ENCODE results near the gene IMMP2L. TPM values are rescaled to one million over a fixed set of nuclear protein-coding genes. Genes with fewer than 3 reads are reported as not detected.

Gene IMMP2L
- total RNA-seq, 2 donors from 2014 or later: 10.5 to 17.4 TPM

DNA sequence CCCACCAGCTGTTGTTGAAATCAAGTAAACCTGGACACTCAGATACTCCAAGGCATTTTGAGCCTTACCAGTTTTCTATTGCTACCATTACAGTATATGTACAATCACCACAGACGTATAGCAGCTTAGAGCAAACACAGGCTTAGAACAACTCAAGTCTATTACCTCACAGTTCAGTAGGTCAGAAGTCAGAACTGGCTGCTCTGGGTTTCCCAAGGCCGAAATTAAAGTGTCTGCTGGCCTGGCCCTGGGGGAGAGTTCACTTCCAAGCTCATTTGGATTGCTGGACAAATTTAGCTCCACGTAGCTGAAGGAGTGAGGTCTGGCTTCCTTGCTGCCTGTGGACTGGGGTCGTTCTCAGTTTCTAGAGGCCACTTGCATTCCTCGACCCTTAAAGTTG, 731.5 kb downstream of the IMMP2L start:
- ATAC-seq (no peak), DNase-seq (peak in 1 of 4 donors; percentile 2)
- Histone ChIP-seq H3K36me3 (replicated peaks in 1 of 2; ENCODE audit: insufficient read depth in 1 of 2, low read depth in 2 of 2) (no peaks in the 10 kb centered on the region), H3K4me1 (no peaks in the 10 kb centered on the region), H3K4me3 (no peak overlapping the region), H3K9me3 (no peaks in the 10 kb centered on the region), H3K27ac (no peak overlapping the region), H3K27me3 (no peaks in the 10 kb centered on the region)
- TF ChIP-seq CTCF (IDR thresholded peaks at IDR 0.05) (no peak), POLR2A (IDR thresholded peaks at IDR 0.05) (no peak)
- 84 to 89% methylated on average over 5 of the region's 5 CpGs for WGBS, 2 donors
- intact Hi-C loops (cut with DNase I): no loop called here

GRCh38 chr7:110827936-110828335, 734.4 kb downstream of the IMMP2L start:
- DNase-seq (no peak), ATAC-seq (no peak)
- intact Hi-C loops (cut with DNase I): no loop called here
- Histone ChIP-seq H3K27me3 (no peaks in the 10 kb centered on the region), H3K27ac (no peak overlapping the region), H3K4me3 (no peak overlapping the region), H3K4me1 (no peaks in the 10 kb centered on the region), H3K9me3 (no peaks in the 10 kb centered on the region), H3K36me3 (replicated peaks in 1 of 2; ENCODE audit: insufficient read depth in 1 of 2, low read depth in 2 of 2) (no peaks in the 10 kb centered on the region)
- WGBS, 2 donors: 89 to 94% methylated on average over 2 of the region's 2 CpGs
- TF ChIP-seq POLR2A (IDR thresholded peaks at IDR 0.05): no peak
- TF ChIP-seq CTCF (IDR thresholded peaks at IDR 0.05): no peak

GRCh38 chr7:110827287-110827855, 734.9 kb downstream of the IMMP2L start:
- Histone ChIP-seq H3K4me3 (no peak overlapping the region), H3K9me3 (no peaks in the 10 kb centered on the region), H3K27me3 (no peaks in the 10 kb centered on the region), H3K27ac (no peak overlapping the region), H3K4me1 (no peaks in the 10 kb centered on the region), H3K36me3 (replicated peaks in 1 of 2; ENCODE audit: insufficient read depth in 1 of 2, low read depth in 2 of 2) (no peaks in the 10 kb centered on the region)
- no peak for ATAC-seq
- intact Hi-C loops (cut with DNase I): no loop called here
- TF ChIP-seq POLR2A (IDR thresholded peaks at IDR 0.05): no peak
- TF ChIP-seq CTCF (IDR thresholded peaks at IDR 0.05): no peak
- no peak for DNase-seq
- 73 to 76% methylated on average over 1 of the region's 1 CpG for WGBS, 2 donors

GRCh38 chr7:110813986-110814385, 748.3 kb downstream of the IMMP2L start:
- WGBS, 2 donors: 80% methylated on average over 2 of the region's 2 CpGs
- intact Hi-C loops (cut with DNase I): no loop called here
- ATAC-seq: no peak

More at GRCh38 chr7:110813986-110814385, 748.3 kb downstream of the IMMP2L start:
- TF ChIP-seq POLR2A (IDR thresholded peaks at IDR 0.05): no peak
- no peak for TF ChIP-seq CTCF (IDR thresholded peaks at IDR 0.05)
- no peak for DNase-seq
- Histone ChIP-seq H3K9me3 (no peaks in the 10 kb centered on the region), H3K4me3 (no peak overlapping the region), H3K36me3 (replicated peaks in 1 of 2; ENCODE audit: insufficient read depth in 1 of 2, low read depth in 2 of 2) (no peaks in the 10 kb centered on the region), H3K4me1 (no peaks in the 10 kb centered on the region), H3K27ac (no peak overlapping the region), H3K27me3 (no peaks in the 10 kb centered on the region)

Data from body of pancreas (tissue), 4 donors.